Dendritic cell treated with granulocyte-macrophage colony-stimulating factor and Interleukin-4, amounts not matched to agents 40 ng/mL and 50 ng/mL, for 4 days (primary cell): ENCODE data around the gene CTBP2.
A peak's percentile ranks its signal among the peaks of the same experiment; 100 is the strongest.

Source experiments
- H3K27ac Mint-ChIP-seq: one replicate; pipeline ENCODE4 v1.8.0; 2022; ENCODE audit warnings: mild to moderate bottlenecking, mixed read lengths
- H3K27me3 Mint-ChIP-seq: one replicate; pipeline ENCODE4 v1.8.0; 2022; ENCODE audit warnings: mild to moderate bottlenecking, mixed read lengths
- H3K36me3 Mint-ChIP-seq: one replicate; pipeline ENCODE4 v1.8.0; 2022; ENCODE audit warnings: low read depth, mixed read lengths
- H3K4me1 Mint-ChIP-seq: one replicate; pipeline ENCODE4 v1.8.0; 2022; ENCODE audit warnings: low read depth, mixed read lengths
- H3K4me3 Mint-ChIP-seq: one replicate; pipeline ENCODE4 v1.8.0; 2022; ENCODE audit warnings: mild to moderate bottlenecking, moderate library complexity, mixed read lengths
- H3K9me3 Mint-ChIP-seq: one replicate; pipeline ENCODE4 v1.8.0; 2022; ENCODE audit warnings: mixed read lengths
- intact Hi-C: fragments of 100-400 bp; cut with micrococcal nuclease; formaldehyde crosslinking; loops from one replicate; pipeline ENCODE4 v1.15.0; 2022

The CTBP2 gene

GRCh38 chr10:125124115-125124487, 36.3 kb downstream of the CTBP2 start:
- peaks cover 64% of the 10 kb centered on the region for H3K4me1 Mint-ChIP-seq
- H3K4me3 Mint-ChIP-seq, result no peak overlapping the region
- peaks cover 57% of the 10 kb centered on the region for H3K36me3 Mint-ChIP-seq
- no peaks in the 10 kb centered on the region for H3K27me3 Mint-ChIP-seq
- intact Hi-C loops, result no loop called here
- no peaks in the 10 kb centered on the region for H3K9me3 Mint-ChIP-seq
- no peak overlapping the region for H3K27ac Mint-ChIP-seq

GRCh38 chr10:125123476-125124114, 36.8 kb downstream of the CTBP2 start:
- peaks cover 60% of the 10 kb centered on the region for H3K4me1 Mint-ChIP-seq

DNA sequence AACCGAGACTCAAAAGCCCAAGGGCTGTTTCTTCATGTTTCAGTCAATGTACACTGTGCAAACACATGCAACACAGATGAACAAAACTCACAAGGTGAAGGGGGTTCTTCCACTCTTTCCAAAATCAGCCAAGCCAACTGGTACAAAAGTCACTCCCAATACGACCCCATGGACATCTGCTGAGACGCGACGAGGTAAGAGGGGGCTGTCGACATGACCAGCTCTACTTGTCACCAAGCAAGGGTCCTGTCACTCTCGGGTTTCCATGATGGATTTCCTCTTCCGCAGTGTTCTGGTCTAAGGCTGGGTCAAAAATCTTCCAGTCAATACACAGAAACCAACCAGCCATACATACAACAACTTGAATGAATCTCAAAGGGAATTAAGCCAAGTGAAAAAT, 37.8 kb downstream of the CTBP2 start:
- peaks cover 56% of the 10 kb centered on the region for H3K36me3 Mint-ChIP-seq
- intact Hi-C loops, result no loop called here
- no peaks in the 10 kb centered on the region for H3K27me3 Mint-ChIP-seq
- peaks cover 56% of the 10 kb centered on the region for H3K4me1 Mint-ChIP-seq
- H3K4me3 Mint-ChIP-seq, result no peak overlapping the region
- no peak overlapping the region for H3K27ac Mint-ChIP-seq
- no peaks in the 10 kb centered on the region for H3K9me3 Mint-ChIP-seq

More at GRCh38 chr10:125123476-125124114, 36.8 kb downstream of the CTBP2 start:
- no peak overlapping the region for H3K27ac Mint-ChIP-seq
- peaks cover 56% of the 10 kb centered on the region for H3K36me3 Mint-ChIP-seq
- intact Hi-C loops, result no loop called here
- no peaks in the 10 kb centered on the region for H3K9me3 Mint-ChIP-seq
- no peak overlapping the region for H3K4me3 Mint-ChIP-seq
- H3K27me3 Mint-ChIP-seq, result no peaks in the 10 kb centered on the region

DNA sequence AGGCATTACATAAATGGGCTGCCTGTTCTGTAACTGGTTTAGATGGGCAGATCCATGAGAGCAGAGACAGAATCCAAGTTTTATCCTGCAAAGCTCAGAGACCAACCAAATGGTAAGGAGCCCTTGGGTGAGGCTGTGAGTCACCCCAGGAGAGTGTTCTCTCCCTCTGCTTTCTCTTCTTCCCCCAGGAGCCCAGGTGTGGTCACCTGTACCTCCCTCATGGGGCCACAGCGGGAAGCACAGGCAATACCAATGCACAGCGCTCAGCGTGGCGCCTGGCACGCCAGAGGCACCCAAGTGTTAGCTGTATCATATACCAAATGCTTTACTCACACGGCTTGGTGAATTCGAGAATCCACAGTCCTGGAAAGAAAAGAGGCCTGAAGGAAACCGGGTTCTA, 39.4 kb downstream of the CTBP2 start:
- H3K4me1 Mint-ChIP-seq, result peaks cover 56% of the 10 kb centered on the region
- intact Hi-C loops, result no loop called here
- H3K36me3 Mint-ChIP-seq, result peaks cover 51% of the 10 kb centered on the region
- H3K27ac Mint-ChIP-seq, result no peak overlapping the region
- no peaks in the 10 kb centered on the region for H3K27me3 Mint-ChIP-seq
- H3K4me3 Mint-ChIP-seq, result no peak overlapping the region
- no peaks in the 10 kb centered on the region for H3K9me3 Mint-ChIP-seq

DNA sequence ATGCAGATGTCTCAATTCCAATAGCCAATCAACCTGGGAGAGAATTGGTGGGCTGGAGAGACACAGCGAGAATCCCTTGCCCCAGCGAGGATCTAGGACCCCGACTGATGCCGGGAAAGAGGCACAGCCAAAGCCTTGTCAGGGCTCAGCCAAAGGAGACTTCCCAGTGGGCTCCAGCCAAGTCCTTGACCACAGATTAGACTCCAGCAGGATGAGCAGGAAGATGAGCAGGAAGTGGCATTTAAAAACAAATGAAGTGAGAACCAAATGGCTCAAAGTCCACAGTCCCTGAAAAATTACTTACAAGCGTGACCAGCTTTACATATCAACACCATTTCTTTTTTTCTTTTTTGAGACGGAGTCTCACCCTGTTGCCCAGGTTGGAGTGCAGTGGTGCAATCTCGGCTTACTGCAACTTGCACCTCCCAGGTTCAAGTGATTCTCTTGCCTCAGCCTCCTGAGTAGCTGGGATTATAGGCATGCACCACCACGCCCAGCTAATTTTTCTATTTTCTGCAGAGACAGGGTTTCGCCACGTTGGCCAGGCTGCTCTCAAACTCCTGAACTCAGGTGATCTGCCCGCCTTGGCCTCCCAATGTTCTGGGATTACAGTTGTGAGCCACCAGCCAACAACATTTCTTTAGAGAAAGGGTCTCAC, 40.2 kb downstream of the CTBP2 start:
- H3K4me1 Mint-ChIP-seq, result peaks cover 55% of the 10 kb centered on the region
- no peak overlapping the region for H3K27ac Mint-ChIP-seq
- peaks cover 52% of the 10 kb centered on the region for H3K36me3 Mint-ChIP-seq
- H3K4me3 Mint-ChIP-seq, result no peak overlapping the region
- intact Hi-C loops, result no loop called here
- H3K27me3 Mint-ChIP-seq, result no peaks in the 10 kb centered on the region
- H3K9me3 Mint-ChIP-seq, result no peaks in the 10 kb centered on the region

GRCh38 chr10:125118701-125119100, 41.7 kb downstream of the CTBP2 start:
- H3K27ac Mint-ChIP-seq, result no peak overlapping the region
- H3K4me3 Mint-ChIP-seq, result no peak overlapping the region
- H3K4me1 Mint-ChIP-seq, result peaks cover 49% of the 10 kb centered on the region
- intact Hi-C loops, result no loop called here
- H3K9me3 Mint-ChIP-seq, result no peaks in the 10 kb centered on the region
- peaks cover 47% of the 10 kb centered on the region for H3K36me3 Mint-ChIP-seq
- H3K27me3 Mint-ChIP-seq, result no peaks in the 10 kb centered on the region

DNA sequence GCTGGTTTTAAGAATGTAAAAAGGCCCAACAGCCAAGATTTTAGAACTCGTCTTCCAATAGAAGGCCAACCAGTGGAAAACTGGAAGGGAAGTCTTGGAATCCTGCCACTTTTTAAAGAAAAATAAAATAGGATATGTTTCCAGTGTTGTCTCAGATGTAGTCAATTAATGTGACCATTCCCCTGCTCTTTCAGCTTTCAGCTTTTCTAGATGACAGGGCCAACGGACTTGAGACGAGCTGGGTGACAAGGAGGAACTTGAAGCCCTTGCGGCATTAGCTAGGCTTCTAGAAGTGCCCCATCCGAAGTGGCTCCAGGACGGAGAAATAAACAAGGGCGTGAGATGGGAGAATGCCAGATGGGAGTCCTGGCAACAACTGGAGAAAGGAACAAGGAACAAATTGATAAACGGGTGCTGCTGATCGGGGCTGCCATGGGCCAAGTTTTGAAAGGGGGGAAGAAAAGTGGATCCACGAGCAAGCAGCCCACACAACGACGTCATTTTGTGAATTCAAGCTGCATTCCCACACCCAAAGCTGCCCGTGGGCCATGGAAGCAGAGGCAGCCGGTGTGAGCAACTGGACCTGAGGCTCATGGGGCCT, 42.3 kb downstream of the CTBP2 start:
- H3K27ac Mint-ChIP-seq, result peak overlapping the region; percentile 4
- no peaks in the 10 kb centered on the region for H3K27me3 Mint-ChIP-seq
- peaks cover 46% of the 10 kb centered on the region for H3K4me1 Mint-ChIP-seq
- intact Hi-C loops, result no loop called here
- H3K36me3 Mint-ChIP-seq, result peaks cover 43% of the 10 kb centered on the region
- no peak overlapping the region for H3K4me3 Mint-ChIP-seq
- no peaks in the 10 kb centered on the region for H3K9me3 Mint-ChIP-seq

- Mint-ChIP-seq H3K27ac (no peak overlapping the region), H3K4me1 (peaks cover 46% of the 10 kb centered on the region), H3K36me3 (peaks cover 31% of the 10 kb centered on the region), H3K4me3 (no peak overlapping the region), H3K9me3 (no peaks in the 10 kb centered on the region), H3K27me3 (no peaks in the 10 kb centered on the region)
- intact Hi-C loops, result no loop called here
Measured at GRCh38 chr10:125116652-125117310, 43.6 kb downstream of the CTBP2 start.

- Mint-ChIP-seq H3K36me3 (peaks cover 27% of the 10 kb centered on the region), H3K27me3 (no peaks in the 10 kb centered on the region), H3K4me1 (peaks cover 45% of the 10 kb centered on the region), H3K9me3 (no peaks in the 10 kb centered on the region), H3K4me3 (no peak overlapping the region), H3K27ac (no peak overlapping the region)
- intact Hi-C loops, result no loop called here
Measured at GRCh38 chr10:125116041-125116649, 44.2 kb downstream of the CTBP2 start.

DNA sequence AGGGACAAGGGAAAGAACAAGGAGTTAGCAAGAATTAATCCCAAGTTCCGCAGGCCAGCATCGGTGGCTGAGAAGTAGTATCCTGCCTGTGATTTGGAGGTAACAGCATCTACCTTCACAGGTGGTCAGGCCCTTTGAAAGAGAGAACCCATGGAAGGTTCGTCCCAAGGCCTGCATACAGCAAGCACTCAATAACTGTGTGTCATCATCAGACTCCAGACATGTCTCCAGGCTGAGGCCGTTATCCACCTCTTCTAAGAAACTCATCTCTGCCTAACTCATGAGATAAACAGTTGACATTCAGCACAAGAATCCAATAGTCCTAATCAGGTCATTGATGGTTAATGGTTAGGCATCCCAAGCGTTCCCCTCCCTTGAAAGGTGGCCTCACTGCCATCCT, 45.0 kb downstream of the CTBP2 start:
- Mint-ChIP-seq H3K4me1 (peaks cover 40% of the 10 kb centered on the region), H3K9me3 (no peaks in the 10 kb centered on the region), H3K27ac (no peak overlapping the region), H3K36me3 (peaks cover 35% of the 10 kb centered on the region), H3K27me3 (no peaks in the 10 kb centered on the region), H3K4me3 (no peak overlapping the region)
- intact Hi-C loops, result no loop called here

DNA sequence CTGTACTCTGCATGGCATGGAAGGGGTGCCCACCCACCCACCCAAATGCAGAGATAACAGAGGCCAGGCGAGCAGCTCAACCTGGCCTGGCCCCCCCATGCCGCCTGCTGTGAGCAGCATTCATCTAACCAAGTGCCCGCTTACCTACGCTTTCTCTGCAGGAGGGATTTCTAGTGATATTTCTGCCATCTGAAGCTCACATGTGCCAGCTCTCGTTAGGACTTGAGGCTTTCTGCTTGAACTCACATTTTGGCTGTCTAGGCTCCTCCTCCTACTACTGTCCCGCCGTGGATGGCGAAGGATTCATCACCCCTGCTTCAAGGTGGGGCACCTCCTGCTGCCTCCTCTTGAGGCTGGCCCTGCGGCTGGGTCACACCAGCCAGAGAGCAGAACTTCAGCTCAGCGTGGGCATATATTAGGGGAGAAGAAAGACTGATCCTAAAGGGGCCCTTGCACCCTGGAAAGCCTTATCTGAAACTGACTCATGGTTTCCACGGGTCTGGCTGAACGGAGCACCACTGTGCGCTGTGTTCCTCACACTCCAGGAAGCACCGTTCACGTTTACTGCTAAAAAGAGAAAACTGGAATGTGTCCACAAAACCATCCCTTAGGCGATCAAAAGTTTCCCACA, 45.5 kb downstream of the CTBP2 start:
- H3K4me3 Mint-ChIP-seq, result no peak overlapping the region
- H3K9me3 Mint-ChIP-seq, result no peaks in the 10 kb centered on the region
- peaks cover 34% of the 10 kb centered on the region for H3K4me1 Mint-ChIP-seq
- intact Hi-C loops, result no loop called here
- no peak overlapping the region for H3K27ac Mint-ChIP-seq
- H3K36me3 Mint-ChIP-seq, result peaks cover 36% of the 10 kb centered on the region
- no peaks in the 10 kb centered on the region for H3K27me3 Mint-ChIP-seq

DNA sequence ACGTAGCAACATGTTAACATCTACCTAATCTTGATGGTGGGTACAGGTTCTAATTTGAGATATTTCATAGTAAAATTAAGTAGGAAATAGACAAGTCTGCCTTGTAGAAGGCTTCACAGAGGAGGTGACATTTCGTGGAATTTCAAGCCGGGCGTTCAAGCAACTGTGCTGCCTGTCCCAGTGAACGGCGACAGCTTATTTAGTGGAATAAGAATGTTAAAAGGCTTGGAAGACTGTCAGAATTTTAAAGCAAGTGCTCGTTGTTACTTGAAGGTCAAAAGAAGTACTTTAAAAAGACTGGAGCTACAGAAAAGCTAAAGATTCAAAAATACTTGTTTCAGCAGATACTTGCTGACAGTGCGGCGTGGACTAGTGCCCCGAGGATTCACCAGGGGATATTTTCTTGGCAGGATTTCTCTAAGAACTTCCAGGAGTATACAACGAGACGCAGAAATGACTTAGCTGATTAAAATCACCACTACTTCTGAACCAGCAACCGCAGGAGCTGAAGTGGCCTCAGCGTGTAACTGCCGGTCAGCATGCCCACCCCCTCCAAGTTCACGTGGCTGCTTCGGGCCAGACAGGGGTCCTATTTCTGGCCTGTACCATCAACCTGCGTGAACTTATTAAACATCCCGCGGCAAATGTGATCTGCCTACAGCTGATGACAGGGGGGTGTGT, 46.5 kb downstream of the CTBP2 start:
- H3K9me3 Mint-ChIP-seq, result no peaks in the 10 kb centered on the region
- no peaks in the 10 kb centered on the region for H3K27me3 Mint-ChIP-seq
- intact Hi-C loops, result no loop called here
- H3K4me1 Mint-ChIP-seq, result peaks cover 33% of the 10 kb centered on the region
- H3K4me3 Mint-ChIP-seq, result no peak overlapping the region
- H3K36me3 Mint-ChIP-seq, result peaks cover 44% of the 10 kb centered on the region
- H3K27ac Mint-ChIP-seq, result no peak overlapping the region

- no peaks in the 10 kb centered on the region for H3K27me3 Mint-ChIP-seq
- H3K27ac Mint-ChIP-seq, result no peak overlapping the region
- H3K4me1 Mint-ChIP-seq, result peaks cover 28% of the 10 kb centered on the region
- intact Hi-C loops, result no loop called here
- no peak overlapping the region for H3K4me3 Mint-ChIP-seq
- no peaks in the 10 kb centered on the region for H3K9me3 Mint-ChIP-seq
- H3K36me3 Mint-ChIP-seq, result peaks cover 47% of the 10 kb centered on the region
Measured at GRCh38 chr10:125112697-125113494, 47.5 kb downstream of the CTBP2 start.
